MM.1S (cell line): ENCODE data around the gene ATP6V1F.

Experiments
- CTCF ChIP-seq: fragments of 300-600 bp; sonication (generic); IDR thresholded peaks from 2 replicates; pipeline ENCODE4 v1.5.1; 2016; ENCODE audit warnings: antibody characterized with exemption, low read length, mixed read lengths
- EZH2 ChIP-seq: fragments of 300-600 bp; sonication (generic); optimal IDR thresholded peaks from 2 replicates; pipeline ENCODE3; 2017; ENCODE audit warnings: low read depth, mild to moderate bottlenecking, antibody characterized with exemption, low read length, mixed read lengths

- TF ChIP-seq CTCF (no peak), EZH2 (no peak)
These were observed 31.4 kb downstream of the ATP6V1F start for GRCh38 chr7:128894101-128894440.
